GM19395 (cell line): Measurements from ENCODE around the gene IWS1.
"Not testable (repeated sequence)": the region's sequence is repeated elsewhere in the genome, so short reads cannot be mapped to it uniquely, and the experiment has no call there.

Source experiments
- ATAC-seq: cut with Tn5 transposase; IDR thresholded peaks from one replicate; pipeline ENCODE4 v1.9.1; 2021; ENCODE audit warnings: mild to moderate bottlenecking, moderate library complexity; ENCODE audit not compliant: unreplicated experiment

The IWS1 gene

GRCh38 chr2:127530245-127531140 lies 4.2 kb upstream of the IWS1 start:
- no peak for ATAC-seq

GRCh38 chr2:127529416-127529815 lies 3.1 kb upstream of the IWS1 start:
- ATAC-seq, result not testable (repeated sequence)

- no peak for ATAC-seq
Observed at GRCh38 chr2:127528487-127528886, 2.2 kb upstream of the IWS1 start.

DNA sequence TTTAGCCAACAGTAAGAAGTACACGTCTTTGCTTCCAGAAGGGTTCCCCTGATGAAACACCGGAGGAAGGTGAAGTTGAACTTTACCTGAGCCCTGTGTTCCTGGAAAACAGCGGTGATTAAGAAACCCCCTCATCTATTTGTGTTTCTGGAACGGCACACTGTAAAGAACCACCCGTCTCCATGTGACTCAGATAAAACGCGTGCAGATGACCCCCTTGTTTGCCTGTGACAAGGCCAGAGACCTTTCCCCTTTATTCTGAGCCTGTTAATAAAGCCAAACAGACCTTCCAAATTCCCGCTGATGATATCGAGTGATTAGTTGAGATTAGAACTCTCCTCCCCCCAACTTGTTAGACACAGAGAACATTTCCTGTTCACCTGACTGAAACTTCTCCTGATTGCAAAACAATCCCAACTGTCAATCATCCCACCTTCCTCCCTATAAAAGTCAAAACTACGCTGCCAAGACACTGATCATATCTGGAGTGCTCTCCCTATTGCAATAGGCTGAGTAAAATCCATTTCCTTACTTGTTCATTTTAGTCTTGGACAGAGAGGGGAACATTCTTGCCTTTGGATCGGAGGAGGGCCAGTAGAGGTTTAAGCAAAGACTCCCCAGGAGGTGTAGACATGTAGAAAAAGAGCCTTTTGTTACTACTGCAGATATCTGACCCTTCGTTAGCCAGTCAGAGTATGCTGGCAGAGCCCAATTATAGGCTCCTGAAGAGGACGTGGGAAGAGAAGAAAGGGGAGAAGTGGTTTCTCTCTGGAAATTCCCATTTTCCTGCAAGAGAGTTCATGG lies 914 bp upstream of the IWS1 start:
- peak; percentile 26 for ATAC-seq

GRCh38 chr2:127525691-127526131 lies 578 bp downstream of the IWS1 start:
- no peak for ATAC-seq

DNA sequence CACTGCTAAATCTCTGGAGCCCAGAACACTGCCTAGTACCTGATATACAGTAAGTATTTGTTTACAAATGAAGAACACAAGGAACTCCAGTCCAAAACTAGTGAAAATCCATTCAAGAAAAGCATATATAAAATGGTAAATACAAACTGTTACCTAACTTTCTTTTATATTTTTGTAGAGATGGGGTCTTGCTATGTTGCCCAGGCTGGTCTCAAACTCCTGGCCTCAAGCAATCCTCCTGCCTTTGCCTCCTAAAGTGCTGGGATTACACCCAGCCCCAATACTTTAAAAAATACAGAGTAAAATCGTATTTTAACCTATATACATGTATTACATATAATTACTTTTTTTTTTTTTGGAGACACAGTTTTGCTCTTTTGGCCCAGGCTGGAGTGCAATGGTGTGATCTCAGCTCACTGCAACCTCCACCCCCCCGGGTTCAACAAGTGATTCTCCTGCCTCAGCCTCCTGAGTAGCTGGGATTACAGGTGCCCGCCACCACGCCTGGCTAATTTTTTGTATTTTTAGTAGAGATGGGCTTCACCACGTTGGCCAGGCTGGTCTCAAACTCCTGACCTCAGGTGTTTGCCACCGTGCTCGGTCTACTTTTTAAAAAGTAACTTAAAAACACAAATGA lies 2.0 kb downstream of the IWS1 start:
- not testable (repeated sequence) for ATAC-seq

DNA sequence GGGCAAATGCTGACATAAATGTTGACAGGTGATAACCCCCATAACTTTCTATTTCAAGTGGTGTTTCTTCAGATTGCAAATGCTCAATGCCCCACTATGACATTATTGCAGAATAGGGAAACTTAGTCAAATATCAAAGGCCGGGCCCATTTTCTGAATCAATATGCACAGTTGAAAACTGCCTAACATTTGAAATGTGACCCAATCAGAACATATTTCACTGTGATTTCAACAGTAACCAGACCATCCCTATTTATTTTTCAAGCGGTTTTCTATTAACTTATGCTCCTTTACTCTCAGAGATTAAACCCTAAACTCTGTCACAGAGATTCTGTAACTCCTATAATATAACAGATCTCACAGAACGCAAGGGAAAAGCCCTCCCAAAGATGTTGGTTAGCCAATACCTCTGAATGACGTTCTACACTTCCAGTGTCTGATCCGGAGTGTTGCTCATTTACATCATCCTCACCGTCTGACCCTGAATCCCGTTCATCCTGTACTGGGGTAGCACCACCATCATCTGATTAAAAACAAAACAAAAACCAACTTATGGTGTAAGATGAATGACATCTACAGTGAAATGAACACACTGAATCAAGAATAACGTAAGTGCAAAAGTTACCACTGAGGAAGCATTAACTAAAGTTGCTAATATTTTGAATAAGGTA lies 2.9 kb downstream of the IWS1 start:
- ATAC-seq, result no peak

DNA sequence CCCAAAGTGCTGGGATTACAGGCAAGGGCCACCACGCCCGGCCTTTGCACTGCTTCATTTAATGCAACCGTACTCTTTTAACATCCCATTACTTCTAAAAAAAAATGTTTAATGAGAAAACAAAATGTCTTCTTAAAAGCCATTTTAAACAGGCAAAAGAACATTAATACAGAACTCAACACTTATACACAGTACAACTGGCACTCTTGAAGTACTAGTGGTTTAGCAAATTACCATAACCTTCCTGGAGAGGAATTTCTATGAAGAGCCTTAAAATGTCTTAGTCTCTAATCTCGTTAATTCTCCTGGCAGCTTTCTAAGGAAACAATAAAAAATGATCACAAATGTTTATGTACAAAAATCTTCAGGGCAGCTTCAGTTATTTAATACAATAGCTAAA lies 5.9 kb downstream of the IWS1 start:
- ATAC-seq, result no peak

- ATAC-seq, result no peak
Observed at GRCh38 chr2:127517465-127517864, 8.8 kb downstream of the IWS1 start.

DNA sequence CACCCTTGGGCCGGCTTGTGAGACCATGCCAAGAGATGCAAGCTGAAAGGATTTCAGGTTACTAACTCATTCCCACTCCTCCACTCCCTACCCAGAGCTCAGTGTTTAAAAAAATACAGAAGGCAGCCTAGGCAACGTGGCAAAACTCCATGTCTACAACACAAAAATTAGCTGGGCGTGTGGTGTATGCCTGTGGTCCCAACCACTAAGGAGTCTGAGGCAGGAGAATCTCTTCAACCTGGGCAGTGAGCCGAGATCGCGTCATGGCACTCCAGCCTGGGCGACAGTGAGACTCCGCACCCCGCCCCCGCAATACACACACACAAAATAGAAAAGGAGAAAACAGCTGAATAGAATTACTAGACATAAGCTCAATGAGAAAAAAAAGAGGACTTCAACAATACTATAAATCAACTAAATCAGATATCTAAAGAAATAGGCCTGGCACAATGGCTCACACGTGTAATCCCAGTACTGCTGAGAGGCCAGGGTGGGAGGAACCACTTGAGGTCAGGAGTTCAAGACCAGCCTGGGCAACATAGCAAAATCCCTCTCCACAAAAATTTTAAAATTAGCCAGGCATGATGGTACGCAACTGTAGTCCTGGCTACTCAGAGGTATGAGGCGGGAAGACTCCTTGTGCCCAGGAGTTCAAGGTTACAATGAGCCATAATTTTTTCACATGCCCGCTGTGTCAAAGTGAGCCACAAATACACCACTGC lies 10.1 kb downstream of the IWS1 start:
- ATAC-seq, result no peak

- ATAC-seq, result no peak
Observed at GRCh38 chr2:127515383-127515915, 10.8 kb downstream of the IWS1 start.

GRCh38 chr2:127514485-127514884 lies 11.8 kb downstream of the IWS1 start:
- ATAC-seq, result no peak

DNA sequence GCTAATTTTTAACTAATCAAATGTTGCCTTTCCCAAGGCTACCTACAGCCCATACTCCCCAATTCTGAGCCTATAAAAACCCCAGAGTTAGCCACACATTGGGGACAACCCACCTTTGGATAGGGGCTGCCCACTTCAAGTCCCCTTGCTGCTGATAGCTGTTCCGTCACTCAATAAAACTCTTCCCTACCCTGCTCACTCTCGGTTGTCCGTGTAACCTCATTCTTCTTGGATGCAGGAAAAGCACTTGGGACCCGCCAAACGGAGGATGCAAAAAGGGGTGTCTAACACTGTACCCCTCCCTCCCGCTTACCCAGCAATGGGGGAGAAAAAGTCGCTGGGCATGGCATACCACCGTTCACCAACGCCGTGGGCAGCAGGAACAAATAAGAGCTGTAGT lies 12.2 kb downstream of the IWS1 start:
- no peak for ATAC-seq

GRCh38 chr2:127512362-127512761 lies 13.9 kb downstream of the IWS1 start:
- ATAC-seq, result no peak

GRCh38 chr2:127511917-127512316 lies 14.4 kb downstream of the IWS1 start:
- ATAC-seq, result no peak

- ATAC-seq, result no peak
Observed at GRCh38 chr2:127511090-127511695, 15.1 kb downstream of the IWS1 start.

DNA sequence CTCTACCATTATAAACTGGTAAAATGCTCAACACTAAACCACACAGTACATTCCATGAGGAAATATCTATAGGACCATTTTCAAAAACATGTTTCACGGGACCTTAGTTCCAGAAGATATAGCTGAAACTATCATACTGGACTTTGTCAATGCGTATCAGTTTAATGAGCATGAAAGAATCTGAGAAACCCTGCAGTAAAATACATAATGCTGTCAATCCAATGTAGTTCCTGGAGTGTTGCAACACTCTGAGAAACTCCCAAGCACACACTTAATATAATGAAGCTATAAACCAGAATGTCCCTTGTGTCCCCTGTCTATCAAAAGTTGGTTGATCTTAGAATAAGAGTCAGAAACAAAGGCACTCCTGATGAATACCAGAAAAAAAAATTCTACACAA lies 16.2 kb downstream of the IWS1 start:
- no peak for ATAC-seq

- no peak for ATAC-seq
Observed at GRCh38 chr2:127508631-127509034, 17.7 kb downstream of the IWS1 start.

DNA sequence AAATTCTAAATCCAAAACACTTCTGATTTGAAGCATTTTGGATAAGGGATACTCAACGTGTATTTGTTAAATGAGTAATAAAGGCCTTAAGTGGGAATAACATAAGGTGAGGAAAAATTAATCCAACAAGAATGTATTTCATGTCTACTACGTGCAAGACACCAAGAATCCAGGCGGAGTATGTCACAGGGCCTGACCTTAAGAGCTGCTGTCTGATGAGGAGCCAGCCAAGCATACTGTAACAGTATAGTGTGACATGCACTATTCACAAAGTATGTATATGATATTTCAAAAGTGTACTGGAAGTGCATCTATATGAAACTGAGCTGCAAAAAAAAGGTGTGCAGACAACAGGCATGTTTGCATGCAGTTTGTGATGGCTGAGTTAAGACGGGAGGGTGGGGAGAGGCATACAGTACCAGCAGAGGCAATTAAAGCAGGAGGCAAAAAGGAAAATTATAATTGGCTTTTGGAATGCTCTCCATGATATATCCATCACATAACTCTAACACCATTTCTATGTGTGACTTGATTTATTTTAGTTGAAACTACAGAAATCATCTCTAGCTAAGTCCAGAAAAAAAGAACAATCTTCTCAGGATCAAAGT lies 18.2 kb downstream of the IWS1 start:
- ATAC-seq, result no peak
